GM18520 (cell line): Measurements from ENCODE around the gene CRACR2B.

Experiments used
- ATAC-seq: cut with Tn5 transposase; IDR thresholded peaks from one replicate; pipeline ENCODE4 v1.9.1; 2021; ENCODE audit not compliant: unreplicated experiment

CRACR2B gene

GRCh38 chr11:810040-810567 is 17.6 kb upstream of the CRACR2B start:
- no peak for ATAC-seq

GRCh38 chr11:811446-812245 is 16.1 kb upstream of the CRACR2B start:
- ATAC-seq = no peak

DNA sequence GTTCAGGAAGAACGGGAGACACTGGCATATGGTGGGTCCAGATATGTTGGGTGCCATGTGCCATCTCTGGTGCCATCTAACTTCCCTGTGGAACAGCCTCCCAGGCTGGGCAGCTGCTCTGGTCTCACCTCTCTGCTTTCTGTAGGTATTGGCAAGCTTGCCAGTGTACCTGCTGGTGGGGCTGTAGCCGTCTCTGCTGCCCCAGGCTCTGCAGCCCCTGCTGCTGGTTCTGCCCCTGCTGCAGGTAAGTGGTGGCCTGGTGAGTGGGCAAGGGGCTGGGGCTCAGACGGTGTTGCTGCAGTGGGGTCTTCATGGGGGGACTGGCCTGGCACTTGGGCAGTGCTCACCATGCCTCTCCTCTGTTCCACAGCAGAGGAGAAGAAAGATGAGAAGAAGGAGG is 15.3 kb upstream of the CRACR2B start:
- no peak for ATAC-seq

DNA sequence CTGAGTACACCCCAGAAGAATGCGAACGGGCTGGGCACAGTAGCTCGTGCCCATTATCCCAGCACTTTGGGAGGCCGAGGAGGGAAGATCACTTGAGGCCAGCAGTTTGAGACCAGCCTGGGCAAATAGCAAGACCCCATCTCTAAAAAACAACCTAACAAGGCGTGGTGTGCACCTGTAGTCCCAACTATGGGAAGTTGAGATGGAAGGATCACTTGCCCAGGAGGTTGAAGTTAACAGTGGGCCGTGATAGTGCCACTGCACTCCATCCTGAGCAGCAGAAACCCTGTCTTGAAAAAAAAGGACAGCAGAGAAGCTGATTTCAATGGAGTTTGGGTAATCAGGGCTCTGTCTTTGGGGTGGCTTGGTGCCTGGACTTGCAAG is 14.7 kb upstream of the CRACR2B start:
- no peak for ATAC-seq

GRCh38 chr11:813456-814096 is 14.1 kb upstream of the CRACR2B start:
- no peak for ATAC-seq

DNA sequence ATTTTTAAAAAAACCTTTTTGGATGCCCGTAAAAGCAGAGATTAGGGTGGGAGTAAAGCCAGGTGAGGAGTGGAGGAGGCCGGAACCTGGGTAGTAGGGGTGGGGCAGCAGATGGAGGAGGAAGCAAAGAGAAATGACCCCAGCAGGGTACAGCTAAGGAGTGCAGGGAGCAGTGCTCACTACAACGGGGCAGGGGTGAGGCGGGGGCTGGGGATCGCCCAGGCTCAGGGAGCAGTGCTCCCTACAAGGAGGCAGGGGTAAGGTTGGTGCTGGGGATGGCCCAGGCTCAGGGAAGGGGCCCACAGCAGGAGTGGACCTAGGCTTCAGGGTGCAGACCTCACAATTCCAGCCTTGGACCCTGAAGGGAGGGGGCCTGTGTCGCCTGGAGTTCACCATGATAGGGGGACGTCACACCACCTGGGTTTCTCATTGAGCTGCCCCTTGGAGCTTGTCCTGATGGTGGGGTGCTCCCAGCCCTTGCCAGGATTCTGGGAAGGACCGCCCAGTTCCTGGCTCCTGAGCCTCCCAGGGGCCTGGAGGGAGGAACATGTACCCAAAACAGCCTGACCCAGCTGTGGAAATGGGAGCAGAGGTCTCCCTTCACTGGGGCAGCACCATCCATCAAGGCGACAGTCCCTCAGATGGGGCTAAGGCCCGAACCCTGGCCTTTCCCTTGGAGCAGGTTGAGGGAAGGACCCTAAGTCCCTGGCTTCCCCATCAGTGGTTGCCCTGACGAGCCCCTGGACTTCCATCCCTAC is 11.9 kb upstream of the CRACR2B start:
- no peak for ATAC-seq

- no peak for ATAC-seq
Observed at GRCh38 chr11:816433-816779, 11.3 kb upstream of the CRACR2B start.

GRCh38 chr11:818396-819128 is 9.2 kb upstream of the CRACR2B start, which contains the start of gene PNPLA2:
Gene PNPLA2, plus strand, starts transcription at chr11:818914. Its CDS starts 805 bp downstream, at chr11:819719.
- no peak for ATAC-seq

GRCh38 chr11:819129-819931 is 8.4 kb upstream of the CRACR2B start:
- peak; percentile 42 for ATAC-seq

DNA sequence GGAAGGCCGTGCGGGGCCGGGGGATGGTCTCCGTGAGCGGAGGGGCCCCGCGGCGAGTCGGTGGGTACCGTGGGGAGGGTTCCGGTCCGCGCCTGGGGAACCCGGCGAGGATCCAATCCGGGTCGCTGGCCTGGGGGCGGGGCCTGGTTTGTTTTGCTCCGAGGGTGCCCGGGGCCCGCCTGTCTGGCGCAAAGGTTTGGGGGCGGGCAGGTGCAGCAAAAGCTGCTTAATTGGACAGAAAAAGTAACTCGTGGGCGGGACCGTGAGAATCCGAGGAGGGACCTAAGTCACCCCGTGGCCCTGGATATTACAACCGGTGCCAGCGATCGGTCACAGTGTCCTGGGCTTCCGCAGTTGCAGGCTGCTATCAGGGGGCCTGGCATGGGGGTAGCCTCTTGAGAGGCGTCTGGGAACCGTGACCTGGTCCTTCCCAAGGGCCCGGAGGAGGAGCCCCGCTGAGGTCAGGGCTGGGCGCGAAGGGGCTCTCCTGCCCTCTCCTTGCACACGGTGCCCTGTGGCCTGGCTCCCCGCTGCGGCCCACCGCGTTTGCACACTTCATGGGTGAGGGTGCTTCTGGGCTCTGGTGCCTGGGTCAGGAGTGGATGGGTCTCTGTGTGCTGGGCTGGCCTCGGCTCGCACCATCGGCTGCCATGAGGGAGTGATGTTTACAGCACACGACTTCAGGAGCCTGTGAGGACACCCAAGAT is 7.6 kb upstream of the CRACR2B start:
- peak; percentile 30 for ATAC-seq

DNA sequence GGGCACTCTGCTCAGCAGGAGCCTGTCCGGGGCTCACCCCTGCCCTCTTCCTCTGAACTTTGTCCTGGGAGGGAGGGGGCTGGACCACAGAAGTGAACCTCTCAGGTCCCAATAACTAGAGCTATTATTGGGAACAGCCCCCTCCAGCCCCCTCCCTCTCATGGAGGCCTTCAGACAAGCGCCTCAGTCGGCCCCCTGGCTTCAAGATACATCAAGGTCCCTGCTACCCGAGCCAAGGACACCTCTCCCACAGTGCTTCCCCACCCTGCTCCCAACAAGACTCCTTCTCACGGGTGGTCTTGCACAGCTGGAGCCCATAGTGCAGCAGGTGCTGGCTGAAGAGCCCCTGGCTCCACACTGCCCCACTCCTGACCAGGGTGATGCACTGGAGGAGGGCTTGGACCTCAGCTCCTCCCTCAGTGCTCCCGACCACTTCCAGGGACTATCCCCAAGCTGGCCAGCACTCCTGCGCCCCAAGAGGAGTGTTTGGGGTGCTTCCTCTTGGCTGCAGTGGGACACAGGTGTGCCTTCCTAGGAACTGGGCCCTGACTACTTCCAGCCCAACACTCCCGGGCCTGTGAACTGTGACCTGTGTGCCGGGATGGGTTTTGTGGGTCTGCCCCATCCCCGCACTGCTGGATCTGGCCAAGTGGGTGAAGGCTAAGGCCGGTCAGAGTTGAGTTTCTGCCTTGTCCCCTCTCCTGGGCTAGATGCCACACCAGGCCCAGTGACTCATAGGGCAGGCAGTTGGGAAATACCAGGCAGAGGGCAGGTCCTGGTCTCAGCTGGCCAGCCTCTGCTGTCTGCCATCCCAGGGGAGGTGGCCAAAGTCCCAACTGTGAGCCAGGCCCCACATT is 6.8 kb upstream of the CRACR2B start:
- ATAC-seq = no peak

GRCh38 chr11:821512-822371 is 6.0 kb upstream of the CRACR2B start:
- no peak for ATAC-seq

- no peak for ATAC-seq
Observed at GRCh38 chr11:823441-824291, 4.1 kb upstream of the CRACR2B start.

DNA sequence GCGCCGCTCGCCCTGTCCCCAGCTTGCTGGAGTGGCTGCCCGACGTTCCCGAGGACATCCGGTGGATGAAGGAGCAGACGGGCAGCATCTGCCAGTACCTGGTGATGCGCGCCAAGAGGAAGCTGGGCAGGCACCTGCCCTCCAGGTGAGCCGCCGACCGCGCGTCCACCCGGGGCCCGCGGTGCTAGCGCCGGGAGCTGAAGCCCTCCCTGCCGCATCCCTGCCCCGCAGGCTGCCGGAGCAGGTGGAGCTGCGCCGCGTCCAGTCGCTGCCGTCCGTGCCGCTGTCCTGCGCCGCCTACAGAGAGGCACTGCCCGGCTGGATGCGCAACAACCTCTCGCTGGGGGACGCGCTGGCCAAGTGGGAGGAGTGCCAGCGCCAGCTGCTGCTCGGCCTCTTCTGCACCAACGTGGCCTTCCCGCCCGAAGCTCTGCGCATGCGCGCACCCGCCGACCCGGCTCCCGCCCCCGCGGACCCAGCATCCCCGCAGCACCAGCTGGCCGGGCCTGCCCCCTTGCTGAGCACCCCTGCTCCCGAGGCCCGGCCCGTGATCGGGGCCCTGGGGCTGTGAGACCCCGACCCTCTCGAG is 3.3 kb upstream of the CRACR2B start:
- no peak for ATAC-seq

DNA sequence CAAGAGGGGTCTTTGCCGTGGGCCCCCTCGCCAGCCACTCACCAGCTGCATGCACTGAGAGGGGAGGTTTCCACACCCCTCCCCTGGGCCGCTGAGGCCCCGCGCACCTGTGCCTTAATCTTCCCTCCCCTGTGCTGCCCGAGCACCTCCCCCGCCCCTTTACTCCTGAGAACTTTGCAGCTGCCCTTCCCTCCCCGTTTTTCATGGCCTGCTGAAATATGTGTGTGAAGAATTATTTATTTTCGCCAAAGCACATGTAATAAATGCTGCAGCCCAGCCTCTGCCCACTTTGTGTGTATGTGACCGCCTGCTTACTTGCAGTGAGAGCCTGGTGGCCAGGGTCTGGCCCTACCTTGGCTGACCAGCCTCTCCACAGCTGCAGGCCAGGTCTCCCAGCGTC is 2.8 kb upstream of the CRACR2B start:
- ATAC-seq = no peak
